Loucy (cell line): ENCODE measurements around the gene CREBL2.

Experiments used
- EZH2phosphoT487 ChIP-seq: fragments of 200-600 bp; IDR thresholded peaks from 2 replicates; pipeline ENCODE4 v1.6.1; 2018; ENCODE audit warnings: antibody characterized with exemption, mild to moderate bottlenecking, moderate library complexity, borderline replicate concordance
- TF ChIP-seq, protein P1 (sequence below): fragments of 200-600 bp; sonication (generic); conservative IDR thresholded peaks from 2 replicates; pipeline ENCODE4 v1.5.1; 2014; ENCODE audit warnings: mild to moderate bottlenecking, antibody characterized with exemption, low read length

DNA sequence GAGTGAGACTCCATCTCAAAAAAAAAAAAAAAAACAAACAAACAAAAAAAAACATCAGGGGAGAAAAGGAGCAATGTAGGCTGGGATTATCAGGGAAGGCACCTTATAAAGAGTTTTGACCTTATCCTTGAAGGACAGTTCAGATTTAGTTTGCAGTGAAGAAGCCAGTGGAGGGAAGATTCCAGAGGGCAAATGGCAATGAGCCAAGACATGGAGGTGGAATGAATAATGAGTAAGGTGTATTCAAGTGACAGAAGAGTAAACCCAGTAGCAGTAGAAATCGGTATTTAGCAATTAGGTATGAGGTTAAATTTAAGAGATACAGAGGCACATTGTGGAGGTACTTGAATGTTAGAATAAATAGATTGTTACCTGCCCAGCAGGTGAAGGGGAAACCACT, 46.8 kb upstream of the CREBL2 start:
- TF ChIP-seq, protein P1, sequence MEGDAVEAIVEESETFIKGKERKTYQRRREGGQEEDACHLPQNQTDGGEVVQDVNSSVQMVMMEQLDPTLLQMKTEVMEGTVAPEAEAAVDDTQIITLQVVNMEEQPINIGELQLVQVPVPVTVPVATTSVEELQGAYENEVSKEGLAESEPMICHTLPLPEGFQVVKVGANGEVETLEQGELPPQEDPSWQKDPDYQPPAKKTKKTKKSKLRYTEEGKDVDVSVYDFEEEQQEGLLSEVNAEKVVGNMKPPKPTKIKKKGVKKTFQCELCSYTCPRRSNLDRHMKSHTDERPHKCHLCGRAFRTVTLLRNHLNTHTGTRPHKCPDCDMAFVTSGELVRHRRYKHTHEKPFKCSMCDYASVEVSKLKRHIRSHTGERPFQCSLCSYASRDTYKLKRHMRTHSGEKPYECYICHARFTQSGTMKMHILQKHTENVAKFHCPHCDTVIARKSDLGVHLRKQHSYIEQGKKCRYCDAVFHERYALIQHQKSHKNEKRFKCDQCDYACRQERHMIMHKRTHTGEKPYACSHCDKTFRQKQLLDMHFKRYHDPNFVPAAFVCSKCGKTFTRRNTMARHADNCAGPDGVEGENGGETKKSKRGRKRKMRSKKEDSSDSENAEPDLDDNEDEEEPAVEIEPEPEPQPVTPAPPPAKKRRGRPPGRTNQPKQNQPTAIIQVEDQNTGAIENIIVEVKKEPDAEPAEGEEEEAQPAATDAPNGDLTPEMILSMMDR = no peak
- TF ChIP-seq EZH2phosphoT487 = no peak
